BE2C (cell line): ENCODE measurements around the gene ZNF423.

Experiments used
- DNase-seq: peaks from one replicate; pipeline ENCODE4 v3.0.0-alpha.2; 2020
- H3K27me3 ChIP-seq: fragments of 250-450 bp; sonication (Bioruptor Pico); 2 replicates; pipeline ENCODE4 v1.5.1; 2020; ENCODE audit warnings: mild to moderate bottlenecking
- H3K36me3 ChIP-seq: fragments of 250-450 bp; sonication (Bioruptor Pico); 2 replicates; pipeline ENCODE4 v1.5.1; 2020; ENCODE audit warnings: mild to moderate bottlenecking
- H3K4me1 ChIP-seq: fragments of 250-450 bp; sonication (Bioruptor Pico); 2 replicates; pipeline ENCODE4 v1.5.1; 2020
- H3K4me3 ChIP-seq: 2 replicates; pipeline ENCODE4 v1.5.1; 2011; ENCODE audit warnings: low read depth, low read length
- H3K9me3 ChIP-seq: fragments of 250-450 bp; sonication (Bioruptor Pico); 2 replicates; pipeline ENCODE4 v1.5.1; 2020
- CTCF ChIP-seq: IDR thresholded peaks from 2 replicates; pipeline ENCODE4 v1.5.1; 2012; ENCODE audit warnings: mild to moderate bottlenecking, low read depth, low read length

Gene ZNF423

GRCh38 chr16:49637511-49637910 is 218.4 kb downstream of the ZNF423 start:
- Histone ChIP-seq H3K27me3 (no peaks in the 10 kb centered on the region), H3K4me3 (no peak overlapping the region), H3K4me1 (peaks cover 21% of the 10 kb centered on the region), H3K36me3 (peaks cover 6% of the 10 kb centered on the region), H3K9me3 (no peaks in the 10 kb centered on the region; the same call in 1 of the 2 replicates)
- DNase-seq, result no peak
- TF ChIP-seq CTCF, result no peak

- peaks cover 6% of the 10 kb centered on the region for H3K36me3 ChIP-seq
Observed at GRCh38 chr16:49636608-49637007, 219.3 kb downstream of the ZNF423 start.

GRCh38 chr16:49635591-49636581 is 220.0 kb downstream of the ZNF423 start:
- TF ChIP-seq CTCF, result no peak
- H3K4me3 ChIP-seq, result no peak overlapping the region
- DNase-seq, result no peak
- H3K4me1 ChIP-seq, result peaks cover 19% of the 10 kb centered on the region
- H3K36me3 ChIP-seq, result peaks cover 6% of the 10 kb centered on the region
- no peaks in the 10 kb centered on the region; the same call in 1 of the 2 replicates for H3K9me3 ChIP-seq
- H3K27me3 ChIP-seq, result no peaks in the 10 kb centered on the region

More at GRCh38 chr16:49636608-49637007, 219.3 kb downstream of the ZNF423 start:
- no peak for TF ChIP-seq CTCF
- H3K4me3 ChIP-seq, result no peak overlapping the region
- no peak for DNase-seq
- no peaks in the 10 kb centered on the region; the same call in 1 of the 2 replicates for H3K9me3 ChIP-seq
- H3K4me1 ChIP-seq, result peaks cover 21% of the 10 kb centered on the region
- no peaks in the 10 kb centered on the region for H3K27me3 ChIP-seq

- H3K4me1 ChIP-seq, result peaks cover 11% of the 10 kb centered on the region
- no peak for TF ChIP-seq CTCF
- DNase-seq, result no peak
Observed at GRCh38 chr16:49635009-49635350, 220.9 kb downstream of the ZNF423 start.

GRCh38 chr16:49634235-49635008 is 221.5 kb downstream of the ZNF423 start:
- no peaks in the 10 kb centered on the region; the same call in 1 of the 2 replicates for H3K9me3 ChIP-seq
- H3K4me1 ChIP-seq, result peaks cover 8% of the 10 kb centered on the region
- DNase-seq, result no peak

More at GRCh38 chr16:49635009-49635350, 220.9 kb downstream of the ZNF423 start:
- Histone ChIP-seq H3K27me3 (no peaks in the 10 kb centered on the region), H3K4me3 (no peak overlapping the region), H3K36me3 (peaks cover 6% of the 10 kb centered on the region), H3K9me3 (no peaks in the 10 kb centered on the region; the same call in 1 of the 2 replicates)

More at GRCh38 chr16:49634235-49635008, 221.5 kb downstream of the ZNF423 start:
- H3K4me3 ChIP-seq, result no peak overlapping the region
- H3K27me3 ChIP-seq, result no peaks in the 10 kb centered on the region
- TF ChIP-seq CTCF, result no peak
- H3K36me3 ChIP-seq, result peaks cover 6% of the 10 kb centered on the region
